IMR-90 (cell line): ENCODE data around the gene TMEM26. TPM values are rescaled to one million over a fixed set of nuclear protein-coding genes. Genes with fewer than 3 reads are reported as not detected.

Source experiments
- ATAC-seq: fragments of 200-7000 bp; cut with Tn5 transposase; 2 replicates; pipeline ENCODE4 v1.9.1; 2020; ENCODE audit warnings: low read depth, mild to moderate bottlenecking, moderate library complexity
- BruUV-seq: library from RNA; stranded (reverse); fragments of 400-500 nt; replicated peaks from 2 replicates; lab custom pipeline; 2021; lab: Mats Ljungman, UMichigan
- CTCF ChIA-PET: fragments of 300-600 bp; formaldehyde crosslinking; extraction: SDS; loops from one replicate; lab custom pipeline; 2021; ENCODE audit warnings: antibody characterized with exemption; lab: Yijun Ruan, JAX
- POLR2A ChIA-PET: fragments of 300-600 bp; sonication (Branson Sonifier 250); formaldehyde crosslinking; loops from one replicate; lab custom pipeline; 2022; ENCODE audit warnings: antibody characterized with exemption; ENCODE audit not compliant: unreplicated experiment; lab: Charles Lee
- DNase-seq: peaks from one replicate; pipeline ENCODE4 v3.0.0; 2013
- H2AFZ ChIP-seq: replicated peaks from 2 replicates; pipeline ENCODE3; 2013; ENCODE audit warnings: low read length, mild to moderate bottlenecking; ENCODE audit not compliant: poor library complexity
- H2AK5ac ChIP-seq: 2 replicates; pipeline ENCODE4 v1.6.1; 2013; ENCODE audit warnings: low read depth, low read length, inconsistent platforms
- H2AK9ac ChIP-seq: replicated peaks from 2 replicates; pipeline ENCODE3; 2013; ENCODE audit warnings: mild to moderate bottlenecking, low read depth, low read length, moderate library complexity; ENCODE audit not compliant: poor library complexity
- H2BK120ac ChIP-seq: 2 replicates; pipeline ENCODE4 v1.6.1; 2013; ENCODE audit warnings: low read depth, low read length, inconsistent platforms
- H2BK15ac ChIP-seq: 3 replicates; pipeline ENCODE4 v1.6.1; 2013; ENCODE audit warnings: low read depth, low read length, inconsistent platforms
- H2BK20ac ChIP-seq: 2 replicates; pipeline ENCODE4 v1.6.1; 2013; ENCODE audit warnings: low read depth, mild to moderate bottlenecking, inconsistent platforms, low read length, moderate library complexity
- H2BK5ac ChIP-seq: 2 replicates; pipeline ENCODE4 v1.6.1; 2013; ENCODE audit warnings: mild to moderate bottlenecking, low read depth, low read length, inconsistent platforms; ENCODE audit not compliant: poor library complexity, severe bottlenecking
- H3K14ac ChIP-seq: replicated peaks from 2 replicates; pipeline ENCODE4 v1.6.1; 2013; ENCODE audit warnings: low read depth, low read length, inconsistent platforms
- H3K18ac ChIP-seq: 2 replicates; pipeline ENCODE4 v1.6.1; 2013; ENCODE audit warnings: low read depth, low read length, control low read depth
- H3K23ac ChIP-seq: 2 replicates; pipeline ENCODE4 v1.6.1; 2013; ENCODE audit warnings: low read depth, low read length, inconsistent platforms
- H3K27ac ChIP-seq: 2 replicates; pipeline ENCODE4 v1.5.1; 2013; ENCODE audit warnings: mild to moderate bottlenecking, control low read depth, low read length; ENCODE audit not compliant: insufficient read depth
- H3K27me3 ChIP-seq: 2 replicates; pipeline ENCODE4 v1.6.1; 2013; ENCODE audit warnings: low read length; ENCODE audit not compliant: control insufficient read depth, insufficient read depth
- H3K36me3 ChIP-seq: 2 replicates; pipeline ENCODE4 v1.6.1; 2013; ENCODE audit warnings: low read length, mixed read lengths; ENCODE audit not compliant: control insufficient read depth, insufficient read depth
- H3K4ac ChIP-seq: 2 replicates; pipeline ENCODE4 v1.6.1; 2013; ENCODE audit warnings: low read depth, low read length, inconsistent platforms
- H3K4me1 ChIP-seq: 2 replicates; pipeline ENCODE4 v1.6.1; 2013; ENCODE audit warnings: low read length, mixed read lengths; ENCODE audit not compliant: control insufficient read depth, insufficient read depth
- H3K4me2 ChIP-seq: 2 replicates; pipeline ENCODE4 v1.6.1; 2013; ENCODE audit warnings: low read depth, mild to moderate bottlenecking, control low read depth, low read length, moderate library complexity
- H3K4me3 ChIP-seq: 2 replicates; pipeline ENCODE4 v1.5.1; 2013; ENCODE audit warnings: low read depth, mild to moderate bottlenecking, control low read depth, low read length, moderate library complexity; ENCODE audit not compliant: insufficient read depth
- H3K56ac ChIP-seq: 2 replicates; pipeline ENCODE4 v1.6.1; 2013; ENCODE audit warnings: low read length, inconsistent platforms; ENCODE audit not compliant: insufficient read depth; ENCODE audit errors: extremely low read depth
- H3K79me1 ChIP-seq, 2 experiments: 2 replicates each; pipeline ENCODE4 v1.6.1; 2013; ENCODE audit warnings: low read length in 2 of 2, inconsistent platforms in 1 of 2, low read depth in 1 of 2
- H3K9ac ChIP-seq: 2 replicates; pipeline ENCODE4 v1.6.1; 2013; ENCODE audit warnings: low read depth, low read length, control low read depth
- H3K9me1 ChIP-seq: 2 replicates; pipeline ENCODE4 v1.6.1; 2013; ENCODE audit warnings: low read length, inconsistent platforms; ENCODE audit not compliant: insufficient read depth
- H3K9me3 ChIP-seq: 2 replicates; pipeline ENCODE4 v1.6.1; 2013; ENCODE audit warnings: low read length; ENCODE audit not compliant: control insufficient read depth, insufficient read depth
- H4K20me1 ChIP-seq: 2 replicates; pipeline ENCODE4 v1.6.1; 2013; ENCODE audit warnings: low read length, inconsistent platforms; ENCODE audit not compliant: insufficient read depth
- H4K5ac ChIP-seq: 2 replicates; pipeline ENCODE4 v1.6.1; 2013; ENCODE audit warnings: mild to moderate bottlenecking, low read depth, low read length, control low read depth
- H4K8ac ChIP-seq, 2 experiments: 2 replicates each; pipeline ENCODE4 v1.6.1; 2013; ENCODE audit warnings: low read depth in 2 of 2, low read length in 2 of 2, control low read depth in 1 of 2, inconsistent platforms in 1 of 2
- H4K91ac ChIP-seq: 2 replicates; pipeline ENCODE4 v1.6.1; 2013; ENCODE audit warnings: low read depth, low read length, inconsistent platforms; ENCODE audit not compliant: insufficient read depth
- MAZ ChIP-seq: IDR thresholded peaks from 2 replicates; pipeline ENCODE4 v1.6.1; 2012; ENCODE audit warnings: low read depth, mild to moderate bottlenecking, low read length, improper control_type of control experiment, moderate library complexity, borderline replicate concordance
- RCOR1 ChIP-seq: IDR thresholded peaks from 2 replicates; pipeline ENCODE4 v1.6.1; 2012; ENCODE audit warnings: mild to moderate bottlenecking, low read length, improper control_type of control experiment; ENCODE audit not compliant: insufficient replicate concordance
- WGBS, 2 experiments: methylation state at CpG; one replicate each; pipeline versions ENCODE4 v1.1.5 to v1.1.7; 2013; ENCODE audit warnings: missing lambda C conversion rate in 2 of 2; ENCODE audit not compliant: insufficient read length in 1 of 2; ENCODE audit errors: extremely low coverage in 2 of 2; 5-methylcytosine and 5-hydroxymethylcytosine counted together
- dilution Hi-C: fragments of 300-500 bp; cut with HindIII; formaldehyde crosslinking; loops from one replicate; pipeline ENCODE4 v1.14.3; 2018; ENCODE audit warnings: low sequenced_read_pairs; ENCODE audit not compliant: unreplicated experiment
- in situ Hi-C: fragments of 300-500 bp; cut with MboI; formaldehyde crosslinking; loops from 3 replicates; pipeline ENCODE4 v1.14.3; 2019; ENCODE audit warnings: low sequenced_read_pairs, inconsistent platforms, mixed read lengths
- intact Hi-C: fragments of 100-400 bp; cut with micrococcal nuclease; formaldehyde crosslinking; loops from 2 replicates; pipeline ENCODE4 v1.10.0; 2022
- polyA plus RNA-seq, 3 experiments: library from polyadenylated mRNA; depleted of rRNA; stranded (reverse); fragments of >200 nt; gene quantifications; 2 replicates each; pipeline ENCODE4 v1.2.3, GENCODE V29; 2012; ENCODE audit warnings: low replicate concordance in 1 of 3
- total RNA-seq: library from RNA; depleted of rRNA; stranded (reverse); fragments of >200 nt; gene quantifications from 2 replicates; pipeline ENCODE4 v1.2.3, GENCODE V29; 2012
- TF ChIP-seq, protein P1 (sequence below): conservative IDR thresholded peaks from 2 replicates; pipeline ENCODE4 v1.5.1; 2012; ENCODE audit warnings: mild to moderate bottlenecking, low read depth, low read length, improper control_type of control experiment

The TMEM26 gene
- total and polyA plus RNA-seq, 2 of the 4 experiments (the other 2 are of a cell fraction): 0.22 to 0.36 TPM

DNA sequence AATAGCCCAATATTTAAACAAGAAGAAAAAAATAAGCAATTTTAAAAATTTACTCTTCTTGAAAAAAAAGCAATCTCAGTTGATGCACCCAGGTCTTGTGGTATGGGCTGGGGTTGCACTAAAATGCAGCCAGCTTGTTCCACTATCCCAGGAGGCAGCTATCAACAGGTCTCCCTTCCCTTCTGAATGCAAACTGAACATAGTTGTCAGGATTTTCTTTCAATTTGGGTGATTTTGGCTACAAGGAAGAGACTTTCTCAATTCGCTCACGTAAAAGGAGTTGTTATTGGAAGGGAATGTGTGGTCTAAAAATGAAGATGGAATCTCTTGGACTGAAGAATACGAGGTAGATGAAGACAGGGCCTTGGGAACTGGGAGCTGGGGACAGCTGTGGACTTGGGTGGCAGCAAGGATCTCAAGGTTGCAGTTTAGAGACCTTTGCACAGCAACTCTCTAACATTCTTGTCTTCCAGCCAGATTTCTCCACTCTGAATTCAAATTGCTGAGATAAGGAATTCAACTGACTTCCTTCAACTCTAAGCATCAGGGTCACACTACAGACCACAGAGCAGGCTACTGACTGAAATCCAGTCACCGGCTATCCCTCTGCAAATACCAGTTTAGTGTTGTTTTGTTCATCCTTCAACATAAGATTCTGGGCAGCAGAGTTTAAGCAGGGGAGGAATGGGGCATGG is 3.1 kb upstream of the TMEM26 start:
- H2AK9ac ChIP-seq: no peak overlapping the region
- peaks cover 3% of the 10 kb centered on the region; the same call in 1 of the 2 replicates for H3K27me3 ChIP-seq
- ATAC-seq: 0 out of 2 replicates have a peak, but pooled peaks have one; percentile 13
- 100% methylated on average over 2 of the region's 4 CpGs; no CpG with 5 or more reads in 1 of the 2 experiments for WGBS, 2 experiments
- no peak overlapping the region for H3K27ac ChIP-seq
- DNase-seq: peak; percentile 23
- no peak overlapping the region for H2BK5ac ChIP-seq
- H3K9me1 ChIP-seq: peaks cover 7% of the 10 kb centered on the region; the same call in 1 of the 2 replicates
- no peak overlapping the region for H3K23ac ChIP-seq
- CTCF ChIA-PET: no interaction called here
- no peaks in the 10 kb centered on the region for H3K79me1 ChIP-seq
- no peak overlapping the region for H2AK5ac ChIP-seq
- POLR2A ChIA-PET: no interaction called here
- no peak for TF ChIP-seq RCOR1
- TF ChIP-seq, protein P1, sequence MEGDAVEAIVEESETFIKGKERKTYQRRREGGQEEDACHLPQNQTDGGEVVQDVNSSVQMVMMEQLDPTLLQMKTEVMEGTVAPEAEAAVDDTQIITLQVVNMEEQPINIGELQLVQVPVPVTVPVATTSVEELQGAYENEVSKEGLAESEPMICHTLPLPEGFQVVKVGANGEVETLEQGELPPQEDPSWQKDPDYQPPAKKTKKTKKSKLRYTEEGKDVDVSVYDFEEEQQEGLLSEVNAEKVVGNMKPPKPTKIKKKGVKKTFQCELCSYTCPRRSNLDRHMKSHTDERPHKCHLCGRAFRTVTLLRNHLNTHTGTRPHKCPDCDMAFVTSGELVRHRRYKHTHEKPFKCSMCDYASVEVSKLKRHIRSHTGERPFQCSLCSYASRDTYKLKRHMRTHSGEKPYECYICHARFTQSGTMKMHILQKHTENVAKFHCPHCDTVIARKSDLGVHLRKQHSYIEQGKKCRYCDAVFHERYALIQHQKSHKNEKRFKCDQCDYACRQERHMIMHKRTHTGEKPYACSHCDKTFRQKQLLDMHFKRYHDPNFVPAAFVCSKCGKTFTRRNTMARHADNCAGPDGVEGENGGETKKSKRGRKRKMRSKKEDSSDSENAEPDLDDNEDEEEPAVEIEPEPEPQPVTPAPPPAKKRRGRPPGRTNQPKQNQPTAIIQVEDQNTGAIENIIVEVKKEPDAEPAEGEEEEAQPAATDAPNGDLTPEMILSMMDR: no peak
- no peak for TF ChIP-seq MAZ
- H2BK20ac ChIP-seq: no peak overlapping the region
- no TSS peak for BruUV-seq
- H2AFZ ChIP-seq: no peak overlapping the region
- in situ Hi-C loops: no loop called here
- H3K9me3 ChIP-seq: no peaks in the 10 kb centered on the region
- H2BK15ac ChIP-seq: no peak overlapping the region
- peaks cover 11% of the 10 kb centered on the region; the same call in 1 of the 2 replicates for H3K4me1 ChIP-seq
- H3K9ac ChIP-seq: no peak overlapping the region
- H3K4me2 ChIP-seq: no peak overlapping the region
- H3K14ac ChIP-seq: no peak overlapping the region
- no peak overlapping the region for H4K8ac ChIP-seq
- H3K36me3 ChIP-seq: no peaks in the 10 kb centered on the region
- no peak overlapping the region for H3K18ac ChIP-seq
- H4K5ac ChIP-seq: no peak overlapping the region
- intact Hi-C loops: loop anchor here (10.0 kb wide), 1 partner anchor 179 kb away; no protein-coding TSS in a partner anchor
- no peak overlapping the region for H3K4me3 ChIP-seq
- no peak overlapping the region for H3K4ac ChIP-seq
- H4K91ac ChIP-seq: no peak overlapping the region
- no peak overlapping the region for H3K56ac ChIP-seq
- no peaks in the 10 kb centered on the region for H4K20me1 ChIP-seq
- dilution Hi-C loops: no loop called here
- no peak overlapping the region for H2BK120ac ChIP-seq
